DMS153 treated with DMSO at 0.1 percent for 48 hours (cell line): ENCODE data around the gene NKD2.

Experiments used
- DNase-seq: peaks from one replicate; lab custom pipeline; 2025; ENCODE audit not compliant: unreplicated experiment; lab: John Stamatoyannopoulos, UW

NKD2 gene

DNA sequence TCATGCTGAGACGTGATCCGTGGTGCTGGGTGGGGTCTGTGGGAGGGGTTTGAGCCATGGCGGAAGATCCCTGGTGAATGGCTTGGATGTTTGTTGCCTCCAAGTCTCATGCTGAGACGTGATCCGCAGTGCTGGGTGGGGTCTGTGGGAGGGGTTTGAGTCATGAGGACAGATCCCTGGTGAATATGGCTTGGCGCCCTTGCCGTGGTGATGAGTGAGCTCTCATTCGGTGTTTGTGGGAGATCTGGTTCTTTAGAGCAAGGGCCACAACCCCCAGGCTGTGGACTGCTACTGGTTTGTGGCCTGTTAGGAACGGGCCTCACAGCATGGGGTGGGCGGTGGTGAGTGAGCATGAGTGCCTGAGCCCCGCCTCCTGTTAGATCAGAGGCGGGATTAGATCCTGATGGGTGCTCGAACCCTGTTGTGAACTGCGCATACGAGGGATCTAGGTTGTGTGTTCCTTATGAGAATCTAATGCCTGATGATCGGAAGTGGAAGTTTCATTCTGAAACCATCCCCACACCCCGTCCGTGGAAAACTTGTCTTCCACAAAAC lies 31.2 kb downstream of the NKD2 start:
- no peak for DNase-seq

DNA sequence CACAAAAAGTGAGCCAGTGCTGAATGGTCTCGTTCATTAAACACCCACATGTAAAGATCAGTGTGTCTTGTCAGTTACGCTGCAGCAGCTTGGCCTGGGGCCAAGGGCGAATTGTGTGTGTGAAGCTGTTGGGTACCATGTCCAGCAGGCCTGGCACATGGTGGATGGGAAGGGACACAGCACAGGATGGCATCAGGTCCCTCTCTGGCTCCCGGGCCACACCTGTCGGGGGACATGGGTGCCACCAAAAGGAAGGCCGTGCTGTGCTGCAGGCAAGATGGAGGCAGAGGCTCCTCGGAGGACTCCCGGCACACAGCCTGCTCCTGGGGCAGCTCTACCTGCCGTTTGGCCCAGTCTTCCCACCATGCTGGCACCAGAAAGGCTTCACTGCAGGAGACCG lies 32.0 kb downstream of the NKD2 start:
- no peak for DNase-seq

DNA sequence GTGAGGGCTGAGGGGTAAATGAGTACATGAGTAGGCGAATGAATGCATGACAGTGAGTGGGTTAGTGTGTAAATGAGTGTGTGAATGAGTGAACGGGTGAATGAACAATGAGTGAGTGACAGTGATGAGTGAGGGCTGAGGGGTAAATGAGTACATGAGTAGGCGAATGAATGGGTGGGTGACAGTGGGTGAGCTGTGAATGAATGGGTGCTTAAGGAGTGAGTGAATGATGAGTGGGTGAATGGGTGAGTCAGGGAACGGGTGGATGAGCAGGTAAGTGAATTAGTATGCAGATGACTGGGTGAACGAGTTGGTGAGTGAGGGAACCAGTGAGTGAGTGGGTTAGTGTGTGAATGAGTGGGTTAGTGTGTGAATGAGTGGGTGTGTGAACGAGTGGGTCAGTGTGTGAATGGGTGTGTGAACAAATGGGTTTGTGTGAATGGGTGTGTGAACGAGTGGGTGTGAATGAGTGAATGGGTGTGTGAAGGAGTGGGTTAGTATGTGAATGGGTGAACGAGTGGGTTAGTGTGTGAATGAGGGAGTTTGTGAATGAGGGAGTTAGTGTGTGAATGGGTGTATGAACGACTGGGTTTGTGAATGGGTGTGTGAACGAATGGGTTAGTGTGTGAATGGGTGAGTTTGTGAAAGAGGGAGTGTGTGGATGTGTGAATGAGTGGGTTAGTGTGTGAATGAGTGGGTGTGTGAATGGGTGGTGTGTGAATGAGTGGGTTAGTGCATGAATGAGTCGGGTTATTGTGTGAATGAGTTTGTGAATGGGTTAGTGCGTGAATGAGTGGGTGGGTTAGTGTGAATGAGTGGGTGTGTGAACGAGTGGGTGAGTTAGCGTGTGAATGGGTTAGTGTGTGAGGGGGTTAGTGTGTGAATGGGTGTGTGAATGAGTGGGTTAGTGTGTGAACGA lies 32.9 kb downstream of the NKD2 start:
- no peak for DNase-seq

DNA sequence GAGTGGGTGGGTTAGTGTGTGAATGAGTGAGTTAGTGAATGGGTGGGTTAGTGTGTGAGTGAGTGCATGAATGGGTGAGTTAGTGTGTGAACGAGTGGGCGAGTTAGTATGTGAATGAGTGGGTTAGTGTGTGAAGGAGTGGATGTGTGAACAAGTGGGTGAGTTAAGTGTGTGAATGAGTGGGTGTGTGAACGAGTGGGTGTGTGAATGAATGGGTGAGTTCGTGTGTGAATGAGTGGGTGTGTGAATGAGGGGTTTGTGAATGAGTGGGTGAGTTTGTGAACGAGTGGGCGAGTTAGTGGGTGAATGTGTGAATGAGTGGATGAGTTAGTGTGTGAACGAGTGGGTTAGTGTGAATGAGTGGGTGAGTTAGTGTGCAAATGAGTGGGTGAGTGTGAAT lies 34.0 kb downstream of the NKD2 start:
- DNase-seq: no peak

DNA sequence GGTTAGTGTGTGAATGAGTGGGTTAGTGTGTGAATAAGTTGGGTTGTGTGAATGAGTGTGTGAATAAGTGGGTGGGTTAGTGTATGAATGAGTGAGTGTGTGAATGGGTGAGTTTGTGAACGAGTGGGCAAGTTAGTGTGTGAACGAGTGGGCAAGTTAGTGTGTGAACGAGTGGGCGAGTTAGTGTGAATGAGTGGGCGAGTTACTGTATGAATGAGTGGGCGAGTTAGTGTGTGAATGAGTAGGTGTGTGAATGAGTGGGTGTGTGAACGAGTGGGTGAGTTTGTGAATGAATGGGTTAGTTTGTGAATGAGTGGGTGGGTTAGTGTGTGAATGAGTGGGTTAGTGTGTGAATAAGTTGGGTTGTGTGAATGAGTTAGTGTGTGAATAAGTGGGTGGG lies 34.7 kb downstream of the NKD2 start:
- no peak for DNase-seq

GRCh38 chr5:1044117-1044516 lies 35.5 kb downstream of the NKD2 start:
- DNase-seq: no peak

DNA sequence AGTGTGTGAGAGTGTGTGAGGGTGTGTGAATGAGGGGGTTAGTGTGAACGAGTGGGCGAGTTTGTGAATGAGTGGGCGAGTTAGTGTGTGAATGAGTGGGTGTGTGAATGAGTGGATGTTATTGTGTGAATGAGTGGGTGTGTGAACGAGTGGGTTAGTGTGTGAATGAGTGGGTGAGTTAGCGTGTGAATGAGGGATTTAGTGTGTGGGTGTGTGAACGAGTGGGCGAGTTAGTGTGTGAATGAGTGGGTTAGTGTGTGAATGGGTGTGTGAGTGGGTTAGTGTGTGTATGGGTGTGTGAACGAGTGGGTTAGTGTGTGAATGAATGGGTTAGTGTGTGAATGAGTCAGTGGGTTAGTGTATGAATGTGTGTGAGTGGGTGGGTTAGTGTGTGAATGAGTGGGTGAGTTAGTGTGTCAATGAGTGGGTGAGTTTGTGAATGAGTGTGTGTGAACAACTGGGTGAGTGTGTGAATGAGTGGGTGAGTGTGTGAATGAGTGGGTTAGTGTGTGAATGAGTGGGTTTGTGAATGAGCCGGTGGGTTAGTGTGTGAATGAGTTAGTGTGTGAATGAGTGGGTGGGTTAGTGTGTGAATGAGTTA lies 37.5 kb downstream of the NKD2 start:
- DNase-seq: no peak

- DNase-seq: no peak
These were observed 38.8 kb downstream of the NKD2 start for GRCh38 chr5:1047332-1047965.

- no peak for DNase-seq
These were observed 39.6 kb downstream of the NKD2 start for GRCh38 chr5:1048162-1048721.

DNA sequence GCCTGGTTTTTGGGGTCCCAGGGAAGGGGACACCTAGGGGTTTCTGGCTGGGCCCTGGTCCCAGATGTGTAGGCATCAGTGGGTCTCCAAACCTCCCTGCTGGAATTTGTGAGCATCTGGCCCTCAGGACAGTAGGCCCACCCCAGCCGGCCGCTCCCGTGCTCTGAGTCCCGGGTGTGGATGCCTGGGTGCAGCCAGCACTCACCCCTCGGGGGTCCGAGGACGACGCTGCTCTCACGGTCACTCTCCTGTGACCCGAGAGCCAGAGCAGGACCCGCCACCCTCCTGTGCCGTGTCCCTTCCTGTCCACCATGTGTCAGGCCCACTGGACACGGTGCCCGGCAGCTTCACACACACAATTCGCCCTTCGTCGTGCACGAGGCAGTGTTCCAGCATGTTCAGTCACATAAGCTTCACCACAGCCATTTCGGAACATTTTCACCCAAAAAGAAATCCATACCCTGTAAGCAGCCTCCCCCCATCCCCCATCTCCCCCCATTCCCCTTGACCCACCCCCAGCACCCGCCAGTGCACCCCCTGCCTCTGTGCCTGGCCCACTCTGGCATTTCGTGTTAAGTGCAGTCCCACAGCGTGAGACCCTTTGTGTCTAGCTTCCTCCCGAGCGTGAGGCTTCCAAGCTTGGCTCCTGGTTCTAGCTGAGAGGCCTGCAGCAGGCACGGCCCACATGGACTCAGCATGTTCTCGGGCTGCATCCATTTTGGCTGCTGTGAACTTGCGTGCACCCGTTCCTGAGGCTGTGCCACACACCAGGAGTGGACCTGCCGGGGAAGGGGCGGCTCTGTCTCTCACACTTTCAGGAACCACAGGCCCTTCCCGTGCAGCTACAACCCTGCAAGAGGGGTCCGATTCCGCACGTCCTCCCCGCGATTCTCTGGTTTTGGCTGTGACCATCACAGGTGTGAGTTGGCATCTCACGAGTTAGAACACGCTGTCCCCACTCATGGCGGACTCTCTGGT lies 40.5 kb downstream of the NKD2 start:
- no peak for DNase-seq

DNA sequence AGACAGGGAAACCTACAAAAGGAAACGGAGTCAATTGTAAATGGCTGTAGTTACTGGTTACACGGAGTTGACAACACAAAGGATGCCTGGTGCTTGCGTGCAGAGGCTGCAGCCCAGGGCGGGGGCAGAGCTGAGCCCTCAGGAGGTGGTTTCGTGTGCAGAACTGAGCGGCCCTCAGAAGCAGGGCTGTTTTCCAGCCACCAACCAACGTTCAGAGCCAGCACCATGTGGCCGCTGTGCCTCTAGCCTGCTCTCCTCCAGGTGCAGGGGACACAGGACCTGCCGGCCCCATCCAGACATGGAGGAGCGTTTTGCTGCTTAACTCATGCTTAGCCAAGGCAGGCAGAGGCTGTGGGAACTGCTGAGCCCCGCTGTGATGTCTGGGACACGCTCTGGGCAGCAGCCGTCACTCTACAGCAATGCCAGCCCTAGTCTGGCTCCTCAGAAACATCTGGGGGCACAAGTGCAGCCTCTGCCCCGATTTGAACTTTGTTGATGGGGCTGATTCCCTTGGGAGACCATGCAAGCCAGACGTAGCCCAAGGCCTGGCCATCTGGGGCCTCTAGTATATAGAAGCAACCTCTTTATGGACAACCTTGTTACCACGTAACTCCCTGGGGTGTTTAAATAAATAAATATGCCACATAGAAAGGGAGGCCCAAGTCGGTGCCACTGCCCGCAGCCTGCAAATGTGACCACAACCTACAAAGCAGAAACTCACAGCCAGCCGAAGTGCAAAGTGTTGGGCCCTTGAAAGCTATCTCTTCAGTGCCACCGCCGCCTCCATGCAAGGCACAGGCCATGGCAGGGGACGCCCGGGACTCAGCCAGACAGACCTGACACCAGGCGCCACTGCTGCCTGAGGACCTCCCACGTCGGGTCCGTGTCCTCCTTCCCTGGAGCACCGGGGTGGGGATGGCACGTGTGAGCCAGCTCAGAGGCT lies 42.1 kb downstream of the NKD2 start:
- DNase-seq: no peak

DNA sequence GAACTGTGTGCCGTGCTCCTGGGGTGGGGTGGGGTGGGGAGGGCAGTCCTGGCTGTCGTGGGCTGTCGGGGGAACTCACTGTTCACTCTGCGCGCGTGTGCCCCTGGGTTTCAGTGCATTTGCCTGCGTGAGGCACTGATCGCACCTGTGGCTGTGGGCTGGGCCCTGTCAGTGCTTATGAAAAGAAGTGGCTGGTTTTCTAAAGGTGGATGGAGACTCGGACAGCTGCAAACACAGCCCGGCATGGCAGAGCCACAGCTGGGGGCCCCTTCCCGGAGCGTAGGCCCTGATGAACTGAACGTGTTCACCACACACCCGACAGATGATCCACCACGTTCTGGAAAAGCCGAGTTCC lies 42.7 kb downstream of the NKD2 start:
- no peak for DNase-seq

GRCh38 chr5:1052076-1052475 lies 43.5 kb downstream of the NKD2 start:
- no peak for DNase-seq

DNA sequence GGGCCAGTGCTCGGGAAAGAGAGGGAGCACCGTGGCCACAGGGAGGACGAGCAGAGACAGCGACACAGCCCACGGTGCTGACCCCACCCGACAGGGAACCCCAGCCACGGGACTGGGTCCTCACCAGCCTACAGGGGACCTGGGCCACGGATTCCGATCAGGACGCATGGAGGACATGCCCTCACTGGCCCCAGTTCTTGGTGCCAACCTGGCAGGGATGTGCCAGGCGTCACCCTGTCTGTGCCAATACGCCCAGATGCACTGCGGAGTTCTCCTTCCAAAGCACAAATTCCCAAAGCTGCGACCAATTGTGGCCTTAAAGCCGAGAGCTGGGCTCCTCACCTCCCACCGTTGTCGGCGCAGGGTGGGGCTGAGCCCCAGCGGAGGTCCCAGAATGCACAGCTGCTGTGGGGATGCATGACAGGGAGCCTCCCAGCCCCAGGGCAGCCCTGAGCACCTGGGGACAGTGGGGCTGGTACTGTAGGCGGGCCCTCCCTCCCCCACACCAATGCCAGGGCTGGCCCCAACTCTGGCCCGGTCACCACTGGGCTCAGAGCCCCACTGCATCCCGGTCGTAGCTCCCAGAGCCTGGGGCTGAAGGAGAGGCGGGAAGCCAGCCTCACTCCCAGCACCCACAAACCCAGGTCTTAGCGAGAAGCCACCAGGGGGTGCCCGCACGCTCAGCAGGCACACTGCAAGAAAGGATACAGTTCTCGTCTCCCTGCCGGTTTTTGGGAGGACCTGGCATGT lies 44.2 kb downstream of the NKD2 start:
- DNase-seq: no peak

GRCh38 chr5:1053391-1054017 lies 44.9 kb downstream of the NKD2 start:
- no peak for DNase-seq

DNA sequence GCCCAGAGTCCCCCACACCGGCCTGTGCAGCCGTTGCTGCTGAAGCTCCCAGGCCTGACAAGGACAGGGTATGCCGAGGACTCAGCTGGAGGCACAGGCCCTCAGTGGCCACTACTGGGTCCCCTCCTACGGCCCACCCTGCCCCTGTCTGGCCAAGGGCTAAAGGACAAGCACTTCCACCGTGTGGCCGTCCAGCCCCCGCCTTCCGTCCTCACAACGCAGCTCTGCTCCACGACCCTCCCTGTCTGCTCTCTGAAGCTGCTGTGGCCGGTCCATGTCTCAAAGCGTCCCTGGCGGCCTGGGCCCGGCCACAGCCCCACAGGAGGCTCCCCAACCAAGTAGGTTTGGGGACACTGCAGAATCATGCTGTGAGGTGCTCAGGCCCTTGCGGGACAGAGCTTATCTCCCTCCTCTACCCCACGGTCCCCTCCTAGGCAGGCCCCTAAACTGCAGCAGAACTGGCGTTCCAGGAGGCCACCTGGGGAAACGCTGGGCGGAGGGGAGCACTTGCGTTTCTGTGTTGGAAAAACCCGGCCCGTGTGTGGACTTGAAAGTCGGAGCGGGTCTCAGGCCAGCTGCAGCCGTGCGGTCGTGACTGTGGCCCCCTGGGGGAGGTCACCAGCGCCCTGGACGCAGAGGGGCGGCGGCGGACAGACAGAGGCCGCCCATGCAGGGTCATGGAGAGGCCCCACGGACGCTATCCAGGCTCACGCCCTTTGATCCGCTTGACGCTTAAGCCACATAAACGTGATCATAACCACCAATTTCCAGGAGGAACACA lies 45.6 kb downstream of the NKD2 start:
- no peak for DNase-seq
